GM12865 (cell line): ENCODE data around the gene NUDT16L1.

Source experiments
- DNase-seq: peaks from one replicate; pipeline ENCODE4 v3.0.0; 2010; ENCODE audit warnings: low read depth
- H3K4me3 ChIP-seq: 2 replicates; pipeline ENCODE4 v1.5.1; 2011; ENCODE audit warnings: mild to moderate bottlenecking, low read depth, low read length, control low read depth
- TF ChIP-seq, protein P1 (sequence below): IDR thresholded peaks from 2 replicates; pipeline ENCODE4 v1.5.1; 2011; ENCODE audit warnings: low read length, control low read depth, low read depth, inconsistent platforms; ENCODE audit not compliant: insufficient read depth; ENCODE audit errors: missing control alignments

NUDT16L1 gene

GRCh38 chr16:4656695-4657686, 36.4 kb upstream of the NUDT16L1 start:
- TF ChIP-seq, protein P1, sequence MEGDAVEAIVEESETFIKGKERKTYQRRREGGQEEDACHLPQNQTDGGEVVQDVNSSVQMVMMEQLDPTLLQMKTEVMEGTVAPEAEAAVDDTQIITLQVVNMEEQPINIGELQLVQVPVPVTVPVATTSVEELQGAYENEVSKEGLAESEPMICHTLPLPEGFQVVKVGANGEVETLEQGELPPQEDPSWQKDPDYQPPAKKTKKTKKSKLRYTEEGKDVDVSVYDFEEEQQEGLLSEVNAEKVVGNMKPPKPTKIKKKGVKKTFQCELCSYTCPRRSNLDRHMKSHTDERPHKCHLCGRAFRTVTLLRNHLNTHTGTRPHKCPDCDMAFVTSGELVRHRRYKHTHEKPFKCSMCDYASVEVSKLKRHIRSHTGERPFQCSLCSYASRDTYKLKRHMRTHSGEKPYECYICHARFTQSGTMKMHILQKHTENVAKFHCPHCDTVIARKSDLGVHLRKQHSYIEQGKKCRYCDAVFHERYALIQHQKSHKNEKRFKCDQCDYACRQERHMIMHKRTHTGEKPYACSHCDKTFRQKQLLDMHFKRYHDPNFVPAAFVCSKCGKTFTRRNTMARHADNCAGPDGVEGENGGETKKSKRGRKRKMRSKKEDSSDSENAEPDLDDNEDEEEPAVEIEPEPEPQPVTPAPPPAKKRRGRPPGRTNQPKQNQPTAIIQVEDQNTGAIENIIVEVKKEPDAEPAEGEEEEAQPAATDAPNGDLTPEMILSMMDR, result no peak
- no peak for DNase-seq
- no peak overlapping the region for H3K4me3 ChIP-seq

DNA sequence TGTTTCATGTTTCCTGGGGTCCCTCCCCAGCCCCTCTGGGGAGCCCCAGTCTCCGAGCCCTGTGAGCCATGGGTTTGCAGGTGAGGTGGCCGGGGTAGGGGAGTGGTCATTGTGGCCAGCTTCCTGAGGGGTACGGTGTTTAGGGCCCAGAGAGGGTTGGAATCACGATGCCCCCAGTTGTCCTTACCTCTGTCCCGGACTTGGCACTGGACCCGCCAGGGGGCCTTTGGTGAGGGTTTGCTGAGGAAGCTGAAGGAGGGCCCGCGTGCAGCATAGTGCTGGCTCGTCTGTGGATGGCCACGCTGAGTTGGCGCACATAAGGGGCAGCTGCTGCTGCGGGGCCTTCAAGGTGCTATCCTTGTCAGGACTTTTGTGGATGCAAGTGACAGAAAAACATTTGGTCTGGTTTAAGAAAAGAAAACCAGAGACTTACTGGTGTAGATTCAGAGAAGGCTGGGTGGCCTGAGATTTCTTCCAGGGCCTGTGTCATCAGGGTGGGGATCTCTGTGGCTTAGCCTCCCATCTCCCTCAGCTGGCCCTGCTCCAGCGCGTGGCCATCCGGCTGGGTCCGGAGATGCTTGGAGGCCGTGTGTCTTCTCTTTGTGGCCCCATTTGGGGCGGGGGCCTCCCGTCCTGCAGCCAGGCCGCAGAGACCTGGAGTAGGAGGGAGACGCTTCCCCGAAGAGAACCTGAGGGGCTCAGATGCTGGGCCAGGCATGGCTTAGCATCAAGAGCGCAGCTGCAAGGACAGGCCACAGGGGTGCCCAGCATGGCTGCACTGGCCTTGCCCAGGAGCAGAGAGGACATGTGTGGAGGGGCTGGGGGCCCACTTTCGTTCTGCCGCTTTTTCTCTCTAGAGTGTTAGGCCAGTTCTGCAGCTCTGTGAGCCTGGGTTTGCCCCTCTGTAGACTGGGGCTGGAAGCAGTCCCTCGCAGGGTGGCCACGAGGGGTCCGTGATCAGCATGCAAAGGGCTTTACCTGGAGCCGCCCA, 33.7 kb upstream of the NUDT16L1 start:
- TF ChIP-seq, protein P1, result no peak
- H3K4me3 ChIP-seq, result no peak overlapping the region
- DNase-seq, result no peak

DNA sequence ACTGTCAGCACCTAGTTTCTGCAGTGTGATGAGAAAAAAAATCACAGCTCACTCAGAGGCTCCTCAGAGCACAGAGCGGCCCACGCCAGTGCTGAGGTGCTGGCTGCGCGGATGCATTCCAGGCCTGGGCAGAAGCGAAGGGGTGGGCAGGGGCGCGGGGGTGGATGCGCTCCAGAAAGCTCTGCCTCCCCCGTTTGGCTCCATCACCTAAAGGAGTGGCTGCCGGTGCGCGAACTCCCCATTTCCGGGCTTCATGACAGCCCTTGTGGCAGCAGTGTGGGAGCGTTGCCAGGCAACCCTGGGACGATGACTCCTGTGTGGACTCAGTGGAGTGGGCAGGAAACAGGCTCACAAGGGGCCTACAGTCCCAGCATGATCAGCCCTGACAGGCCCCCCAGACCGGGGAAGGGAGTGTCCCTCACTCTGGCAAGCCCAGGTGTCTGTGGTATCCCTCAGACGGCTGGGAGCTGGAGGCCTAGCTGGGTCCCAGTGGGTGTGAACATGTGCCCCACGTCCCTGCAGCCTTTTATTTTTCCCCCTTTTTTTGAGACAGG, 32.8 kb upstream of the NUDT16L1 start:
- DNase-seq, result no peak
- TF ChIP-seq, protein P1, result no peak
- H3K4me3 ChIP-seq, result no peak overlapping the region

DNA sequence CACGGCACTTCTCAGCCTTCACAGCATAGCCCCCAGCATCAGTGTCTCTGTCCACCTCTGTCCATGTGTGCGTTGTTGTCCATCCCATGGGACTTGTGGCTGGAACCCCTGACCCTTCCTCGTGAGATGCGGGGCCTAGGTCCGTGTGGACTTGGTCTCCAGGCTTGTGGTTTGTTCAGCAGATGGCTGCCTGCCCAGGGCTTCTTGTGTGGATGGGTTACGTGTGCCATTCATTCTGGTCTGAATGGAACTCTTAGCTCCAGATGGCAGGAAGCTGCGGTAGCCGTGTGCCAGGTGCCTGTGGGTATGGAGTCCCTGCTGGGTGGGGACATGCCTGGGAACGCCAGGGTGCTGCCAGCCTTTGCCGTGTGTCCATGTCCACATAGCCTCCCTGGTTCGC, 31.7 kb upstream of the NUDT16L1 start:
- no peak for DNase-seq
- TF ChIP-seq, protein P1, result no peak
- H3K4me3 ChIP-seq, result no peak overlapping the region

GRCh38 chr16:4663465-4663776, 29.9 kb upstream of the NUDT16L1 start:
- no peak for DNase-seq
- TF ChIP-seq, protein P1, result no peak
- no peak overlapping the region for H3K4me3 ChIP-seq

DNA sequence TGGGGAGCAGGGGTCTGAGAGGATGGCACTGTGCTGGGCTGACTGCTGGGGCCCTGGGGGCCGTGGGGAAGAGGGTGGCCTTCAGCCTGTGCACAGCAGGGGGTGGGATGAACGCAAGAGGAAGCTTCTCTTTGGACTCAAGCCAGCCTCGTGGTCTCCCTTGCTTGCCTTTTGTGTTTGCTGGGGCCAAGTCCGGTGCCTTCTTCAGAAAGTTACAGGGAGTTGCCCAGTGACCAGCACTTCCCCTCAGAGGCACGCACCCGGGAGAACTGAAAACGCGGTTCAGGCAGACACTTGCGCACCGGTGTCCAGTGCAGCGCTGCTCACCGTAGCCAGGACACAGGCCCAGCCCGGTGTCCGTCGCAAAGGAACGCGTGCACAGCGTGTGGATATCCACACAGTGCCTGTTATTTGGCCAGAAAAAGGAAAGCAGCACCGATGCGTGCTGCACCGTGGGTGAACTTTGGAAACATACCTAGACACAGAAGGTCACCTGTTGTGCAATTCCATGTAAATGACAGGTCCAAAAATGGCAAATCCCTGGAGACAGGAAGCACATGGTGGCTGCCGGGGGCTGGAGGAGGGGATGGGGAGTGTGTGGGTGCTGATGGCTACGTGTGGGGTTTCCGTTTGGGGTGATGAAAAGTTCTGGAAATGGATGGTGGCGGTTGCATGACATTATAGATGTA, 29.4 kb upstream of the NUDT16L1 start:
- DNase-seq, result no peak
- no peak overlapping the region for H3K4me3 ChIP-seq

More for the DNA sequence above, 29.4 kb upstream of the NUDT16L1 start:
- TF ChIP-seq, protein P1, result no peak
